DND-41 (cell line): ENCODE data around the gene PDE4B.

Experiments
- ATAC-seq: fragments of 200-7000 bp; cut with Tn5 transposase; 3 replicates; pipeline ENCODE4 v1.9.1; 2021; ENCODE audit warnings: low read depth; ENCODE audit not compliant: insufficient read depth
- DNase-seq: peaks from one replicate; pipeline ENCODE4 v3.0.0-alpha.2; 2020
- H2AFZ ChIP-seq: 2 replicates; pipeline ENCODE4 v1.6.0; 2012; ENCODE audit warnings: low read depth, low read length
- H3K27ac ChIP-seq: 2 replicates; pipeline ENCODE4 v1.5.1; 2012; ENCODE audit warnings: low read length, inconsistent platforms
- H3K27me3 ChIP-seq: fragments of 200-600 bp; sonication (generic); 2 replicates; pipeline ENCODE4 v1.6.0; 2012; ENCODE audit warnings: low read length, mild to moderate bottlenecking, inconsistent platforms; ENCODE audit not compliant: insufficient read depth, poor library complexity
- H3K36me3 ChIP-seq: 2 replicates; pipeline ENCODE4 v1.5.1; 2012; ENCODE audit warnings: low read length, inconsistent platforms; ENCODE audit not compliant: insufficient read depth
- H3K4me1 ChIP-seq: 2 replicates; pipeline ENCODE4 v1.5.1; 2012; ENCODE audit warnings: mild to moderate bottlenecking, low read length; ENCODE audit not compliant: insufficient read depth
- H3K4me2 ChIP-seq: 2 replicates; pipeline ENCODE4 v1.6.0; 2012; ENCODE audit warnings: mild to moderate bottlenecking, moderate library complexity, low read length, inconsistent platforms; ENCODE audit not compliant: insufficient read depth
- H3K4me3 ChIP-seq, 2 experiments: fragments of 200-600 bp in 1 of 2; shearing (Covaris generic) in 1 of 2; 2 replicates each; pipeline ENCODE4 v1.5.1; 2012 to 2016; ENCODE audit warnings: inconsistent platforms in 2 of 2, low read length in 2 of 2, mild to moderate bottlenecking in 2 of 2, low read depth in 1 of 2, moderate library complexity in 1 of 2
- H3K79me2 ChIP-seq: 2 replicates; pipeline ENCODE4 v1.6.0; 2012; ENCODE audit warnings: low read length, inconsistent platforms; ENCODE audit not compliant: insufficient read depth
- H3K9ac ChIP-seq: 2 replicates; pipeline ENCODE4 v1.6.0; 2012; ENCODE audit warnings: low read depth, mild to moderate bottlenecking, inconsistent platforms, low read length, moderate library complexity
- H3K9me3 ChIP-seq: 2 replicates; pipeline ENCODE4 v1.5.1; 2012; ENCODE audit warnings: low read length, moderate library complexity, mild to moderate bottlenecking, inconsistent platforms; ENCODE audit not compliant: insufficient read depth, severe bottlenecking
- H4K20me1 ChIP-seq: 2 replicates; pipeline ENCODE4 v1.6.0; 2012; ENCODE audit warnings: low read length; ENCODE audit not compliant: insufficient read depth
- CTCF ChIP-seq: IDR thresholded peaks from 2 replicates; pipeline ENCODE4 v1.5.1; 2012; ENCODE audit warnings: borderline replicate concordance, low read length, moderate library complexity, mild to moderate bottlenecking; ENCODE audit not compliant: poor library complexity, severe bottlenecking; ENCODE audit errors: extremely low read depth
- EZH2 ChIP-seq: IDR thresholded peaks from 3 replicates; pipeline ENCODE4 v1.6.1; 2012; ENCODE audit warnings: borderline replicate concordance, low read depth, mild to moderate bottlenecking, moderate library complexity, low read length, inconsistent platforms; ENCODE audit not compliant: severe bottlenecking

The PDE4B gene

DNA sequence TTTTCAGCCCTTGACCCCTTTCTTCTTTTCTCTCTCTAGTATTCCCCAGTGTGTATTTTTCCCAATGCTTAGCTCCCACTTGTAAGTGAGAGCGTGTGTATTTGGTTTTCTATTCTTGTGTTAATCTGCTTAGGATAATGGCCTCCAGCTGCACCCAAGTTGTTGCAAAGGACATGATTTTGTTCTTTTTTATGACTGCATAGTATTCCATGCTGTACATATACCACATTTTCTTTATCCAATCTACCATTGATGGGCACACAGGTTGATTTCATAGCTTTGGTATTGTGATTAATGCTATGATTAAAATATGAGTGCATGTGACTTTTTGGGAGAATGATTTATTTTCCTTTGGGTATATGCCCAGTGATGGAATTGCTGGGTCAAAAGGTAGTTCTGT lies 104.8 kb downstream of the PDE4B start:
- no peak for ATAC-seq
- Histone ChIP-seq H2AFZ (no peak overlapping the region), H3K27ac (no peak overlapping the region)

DNA sequence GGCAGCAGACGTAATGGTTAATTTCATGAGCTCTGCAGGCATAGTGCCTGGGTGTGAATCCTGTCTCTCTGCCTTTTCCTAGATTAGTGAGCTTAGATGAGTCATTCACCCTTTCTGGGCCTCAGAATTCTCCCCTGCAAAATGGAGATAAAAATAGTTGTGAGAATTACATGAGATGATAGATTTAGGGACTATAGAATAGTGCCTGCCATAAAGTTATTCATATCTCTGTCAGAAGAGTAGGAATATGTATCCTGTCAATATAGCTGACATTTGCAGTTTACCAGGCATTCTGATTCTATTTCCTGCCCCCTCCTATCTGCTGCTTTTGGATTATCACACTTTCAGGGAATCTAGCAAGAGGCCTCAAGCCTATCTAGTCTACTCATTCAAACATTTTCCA lies 112.0 kb downstream of the PDE4B start:
- H3K4me3 ChIP-seq: no peak overlapping the region
- no peak overlapping the region for H3K27ac ChIP-seq
- no peaks in the 10 kb centered on the region for H3K9me3 ChIP-seq
- no peak for TF ChIP-seq EZH2
- TF ChIP-seq CTCF: no peak
- no peak overlapping the region for H2AFZ ChIP-seq
- ATAC-seq: no peak
- H3K9ac ChIP-seq: no peak overlapping the region
- DNase-seq: no peak
- no peak overlapping the region for H3K4me2 ChIP-seq
- no peaks in the 10 kb centered on the region for H3K27me3 ChIP-seq
- H3K36me3 ChIP-seq: no peaks in the 10 kb centered on the region
- no peaks in the 10 kb centered on the region for H3K4me1 ChIP-seq
- H3K79me2 ChIP-seq: no peaks in the 10 kb centered on the region
- no peaks in the 10 kb centered on the region for H4K20me1 ChIP-seq

More for the DNA sequence above, 104.8 kb downstream of the PDE4B start:
- Histone ChIP-seq H3K4me1 (no peaks in the 10 kb centered on the region), H3K9me3 (no peaks in the 10 kb centered on the region), H3K9ac (no peak overlapping the region), H3K4me3 (no peak overlapping the region), H3K27me3 (no peaks in the 10 kb centered on the region), H3K79me2 (no peaks in the 10 kb centered on the region), H4K20me1 (no peaks in the 10 kb centered on the region), H3K36me3 (no peaks in the 10 kb centered on the region), H3K4me2 (no peak overlapping the region)
- DNase-seq: no peak
- no peak for TF ChIP-seq EZH2
- no peak for TF ChIP-seq CTCF

- Histone ChIP-seq H3K27ac (no peak overlapping the region), H3K4me2 (no peak overlapping the region), H3K36me3 (no peaks in the 10 kb centered on the region), H3K9ac (no peak overlapping the region), H2AFZ (no peak overlapping the region), H4K20me1 (no peaks in the 10 kb centered on the region), H3K4me3 (no peak overlapping the region), H3K9me3 (no peaks in the 10 kb centered on the region), H3K27me3 (no peaks in the 10 kb centered on the region), H3K4me1 (no peaks in the 10 kb centered on the region), H3K79me2 (no peaks in the 10 kb centered on the region)
- ATAC-seq (no peak), DNase-seq (no peak)
- TF ChIP-seq CTCF: no peak
Measured at GRCh38 chr1:65910432-65910831, 117.7 kb downstream of the PDE4B start.

DNA sequence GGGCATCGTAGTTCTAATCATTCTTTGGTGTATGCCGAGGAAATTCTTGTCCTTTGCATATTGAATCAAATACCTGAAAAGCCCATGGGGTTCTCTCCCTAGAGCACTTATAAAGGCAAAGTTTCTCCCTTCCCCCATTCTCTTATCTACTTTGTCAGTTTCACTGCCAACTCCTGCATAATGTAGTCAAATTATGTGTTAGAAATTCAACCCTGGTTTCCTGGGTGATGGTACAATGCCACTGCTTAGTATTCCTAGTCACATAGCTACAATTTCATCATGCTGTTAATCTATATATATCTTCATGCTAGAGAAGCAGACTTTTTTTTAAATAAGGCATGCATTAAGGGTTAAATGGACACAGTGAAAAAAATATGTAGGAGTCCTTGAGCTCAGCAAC lies 119.0 kb downstream of the PDE4B start:
- Histone ChIP-seq H3K27ac (no peak overlapping the region), H3K9ac (no peak overlapping the region), H3K27me3 (no peaks in the 10 kb centered on the region), H3K4me1 (no peaks in the 10 kb centered on the region), H2AFZ (no peak overlapping the region), H3K9me3 (no peaks in the 10 kb centered on the region), H4K20me1 (no peaks in the 10 kb centered on the region), H3K79me2 (no peaks in the 10 kb centered on the region), H3K4me3 (no peak overlapping the region), H3K4me2 (no peak overlapping the region), H3K36me3 (no peaks in the 10 kb centered on the region)
- DNase-seq (no peak), ATAC-seq (no peak)
- no peak for TF ChIP-seq EZH2
- no peak for TF ChIP-seq CTCF
